Prostate gland (tissue), 2 donors: ENCODE measurements around the gene RBM39.

Experiments used
- POLR2A ChIP-seq: fragments of 450-650 bp; IDR thresholded peaks from one replicate; pipeline ENCODE4 v1.6.1; 2016; ENCODE audit warnings: antibody characterized with exemption, mild to moderate bottlenecking
- POLR2AphosphoS5 ChIP-seq: sonication (generic); formaldehyde crosslinking; IDR thresholded peaks from one replicate; pipeline ENCODE4 v1.6.1; 2017; ENCODE audit warnings: antibody characterized with exemption
- TF ChIP-seq, protein P1 (sequence below), 4 experiments: fragments of 200-600 bp in 2 of 4; fragments of 450-650 bp in 2 of 4; sonication (generic) in 2 of 4; IDR thresholded peaks; 1 replicate in 3 of 4; 2 replicates in 1 of 4; pipeline ENCODE4 v1.5.1; 2016 to 2019; ENCODE audit warnings: antibody characterized with exemption in 4 of 4, mild to moderate bottlenecking in 2 of 4, moderate library complexity in 2 of 4

DNA sequence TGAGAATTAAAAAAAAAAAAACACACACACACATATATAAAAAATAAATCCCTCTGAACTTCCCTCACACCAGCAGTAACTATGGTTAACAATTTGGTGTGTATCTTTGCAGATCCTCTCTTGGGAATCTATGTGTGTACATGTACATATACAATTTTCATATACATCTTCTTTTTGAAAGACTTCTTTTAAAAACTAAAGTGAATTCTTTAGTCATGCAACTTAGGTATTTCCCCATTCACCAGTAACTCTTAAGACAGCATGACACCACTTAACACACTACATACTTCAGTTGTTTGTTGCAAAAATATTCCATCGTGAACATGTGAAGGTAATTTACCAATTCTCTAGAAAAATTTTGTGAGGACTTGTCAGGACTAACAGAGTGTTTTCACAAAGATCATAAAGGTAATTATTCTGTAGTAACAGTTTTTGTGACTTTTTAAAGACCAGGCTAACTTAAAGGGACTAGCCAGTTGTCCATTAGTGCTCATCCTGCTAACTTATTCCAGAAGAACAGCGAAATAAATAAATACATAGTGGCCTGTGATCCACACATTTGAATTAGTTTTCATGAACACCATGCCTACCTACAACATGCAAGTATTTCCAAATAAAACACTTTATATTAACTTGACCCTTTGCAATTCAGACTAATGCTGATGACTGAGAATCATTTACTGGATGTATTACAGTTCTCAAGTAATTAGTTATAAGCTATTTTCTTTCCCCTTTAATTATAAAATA is 12.1 kb downstream of the RBM39 start:
- TF ChIP-seq, protein P1, sequence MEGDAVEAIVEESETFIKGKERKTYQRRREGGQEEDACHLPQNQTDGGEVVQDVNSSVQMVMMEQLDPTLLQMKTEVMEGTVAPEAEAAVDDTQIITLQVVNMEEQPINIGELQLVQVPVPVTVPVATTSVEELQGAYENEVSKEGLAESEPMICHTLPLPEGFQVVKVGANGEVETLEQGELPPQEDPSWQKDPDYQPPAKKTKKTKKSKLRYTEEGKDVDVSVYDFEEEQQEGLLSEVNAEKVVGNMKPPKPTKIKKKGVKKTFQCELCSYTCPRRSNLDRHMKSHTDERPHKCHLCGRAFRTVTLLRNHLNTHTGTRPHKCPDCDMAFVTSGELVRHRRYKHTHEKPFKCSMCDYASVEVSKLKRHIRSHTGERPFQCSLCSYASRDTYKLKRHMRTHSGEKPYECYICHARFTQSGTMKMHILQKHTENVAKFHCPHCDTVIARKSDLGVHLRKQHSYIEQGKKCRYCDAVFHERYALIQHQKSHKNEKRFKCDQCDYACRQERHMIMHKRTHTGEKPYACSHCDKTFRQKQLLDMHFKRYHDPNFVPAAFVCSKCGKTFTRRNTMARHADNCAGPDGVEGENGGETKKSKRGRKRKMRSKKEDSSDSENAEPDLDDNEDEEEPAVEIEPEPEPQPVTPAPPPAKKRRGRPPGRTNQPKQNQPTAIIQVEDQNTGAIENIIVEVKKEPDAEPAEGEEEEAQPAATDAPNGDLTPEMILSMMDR (IDR thresholded peaks at IDR 0.05), result no peak
- TF ChIP-seq POLR2AphosphoS5, result no peak
- no peak for TF ChIP-seq POLR2A
